ENCODE results near the gene CIAO3.

The CIAO3 gene

DNA sequence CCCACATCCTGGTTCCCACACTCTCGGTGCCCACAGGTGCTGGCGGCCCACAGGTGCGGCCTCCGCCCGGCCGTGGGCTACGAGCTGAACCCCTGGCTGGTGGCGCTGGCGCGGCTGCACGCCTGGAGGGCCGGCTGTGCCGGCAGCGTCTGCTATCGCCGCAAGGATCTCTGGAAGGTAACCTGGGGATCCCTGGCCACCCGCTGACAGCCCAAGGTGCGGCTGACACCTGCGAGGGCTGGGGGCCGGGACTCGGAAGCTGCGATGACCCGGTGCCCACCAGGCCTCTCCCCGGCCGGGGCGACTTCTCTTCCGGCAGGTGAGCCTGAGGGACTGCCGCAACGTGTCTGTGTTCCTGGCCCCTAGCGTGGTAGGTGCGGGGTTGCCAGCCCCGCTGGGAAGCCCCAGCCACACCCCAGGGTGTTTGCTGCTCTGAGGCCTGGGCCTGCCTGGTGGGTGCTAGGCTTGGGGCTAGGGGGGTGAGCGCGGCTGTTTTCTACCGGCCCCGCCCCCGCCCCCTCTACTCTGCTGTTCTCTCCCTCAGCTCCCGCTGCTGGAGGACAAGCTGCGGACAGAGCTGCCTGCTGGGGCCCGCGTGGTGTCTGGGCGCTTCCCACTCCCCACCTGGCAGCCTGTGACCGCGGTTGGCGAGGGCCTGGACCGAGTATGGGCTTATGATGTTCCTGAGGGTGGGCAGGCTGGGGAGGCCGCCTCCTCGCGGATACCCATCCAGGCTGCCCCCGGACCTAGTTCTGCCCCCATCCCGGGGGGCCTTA is 18.8 kb downstream of the CIAO3 start:
- no peak for DNase-seq

DNA sequence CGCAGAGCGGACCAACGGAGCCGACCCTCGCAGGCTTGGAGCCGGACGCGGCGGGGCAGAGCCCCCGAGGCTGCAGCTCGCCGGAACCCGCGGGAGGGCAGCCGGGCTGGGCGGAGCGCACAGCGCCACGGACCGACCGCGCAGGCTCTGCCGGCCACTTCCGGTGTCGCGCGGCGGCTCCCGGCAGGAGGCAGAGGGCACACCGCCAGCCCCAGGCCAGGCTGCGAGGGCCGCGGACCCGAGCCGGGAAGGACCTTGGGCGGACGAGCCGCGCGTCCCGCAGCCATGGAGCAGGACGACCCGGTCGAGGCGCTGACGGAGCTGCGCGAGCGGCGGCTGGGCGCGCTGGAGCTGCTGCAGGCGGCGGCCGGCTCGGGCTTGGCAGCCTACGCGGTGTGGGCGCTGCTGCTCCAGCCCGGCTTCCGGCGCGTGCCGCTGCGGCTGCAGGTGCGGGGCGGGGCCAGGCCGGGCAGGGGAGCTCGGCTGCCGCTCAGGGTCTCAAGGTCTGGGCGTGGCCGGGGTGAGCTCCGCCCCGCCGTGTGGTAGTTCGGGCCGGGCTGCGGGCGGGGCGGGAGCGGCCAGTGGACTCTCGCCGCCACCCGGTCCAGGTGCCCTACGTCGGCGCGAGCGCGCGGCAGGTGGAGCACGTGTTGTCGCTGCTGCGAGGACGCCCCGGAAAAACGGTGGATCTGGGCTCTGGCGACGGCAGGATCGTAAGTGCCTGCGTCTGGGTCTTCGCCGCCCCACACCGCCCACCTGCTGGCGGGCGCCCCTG is 19.6 kb downstream of the CIAO3 start, which contains the start of gene ANTKMT:
ANTKMT (plus strand) TSS at position 157 of the 775 bp plus-strand sequence; CDS start at position 286, 129 bp downstream.
- DNase-seq: peak; percentile 78

DNA sequence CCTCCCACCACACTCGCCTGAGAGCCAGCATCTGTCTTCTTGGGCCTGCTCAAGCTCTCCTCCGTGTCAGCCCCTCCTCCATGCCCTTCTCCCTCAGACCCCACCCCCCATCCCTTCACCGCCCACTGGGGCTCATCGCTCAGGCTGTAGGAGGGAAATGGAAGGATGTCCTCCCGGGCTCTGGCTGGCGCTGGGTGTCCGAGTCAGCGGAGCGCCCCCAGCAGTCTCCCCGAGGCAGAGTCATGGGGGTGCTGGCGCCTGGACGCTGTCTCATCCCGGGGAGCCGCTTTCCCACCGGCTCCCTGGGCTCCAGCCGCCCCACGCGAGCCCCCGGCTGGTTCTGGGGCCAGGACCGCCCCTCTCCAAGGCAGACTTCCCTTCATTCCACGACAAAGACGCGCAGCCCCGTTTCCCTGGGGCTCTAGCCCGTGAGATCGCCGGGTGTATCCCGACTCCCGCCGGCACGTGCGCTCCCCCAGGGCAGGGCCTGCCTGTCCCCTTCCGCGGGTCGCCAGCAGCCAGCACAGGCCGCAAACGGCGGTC is 20.3 kb downstream of the CIAO3 start:
- DNase-seq: peak; percentile 93

DNA sequence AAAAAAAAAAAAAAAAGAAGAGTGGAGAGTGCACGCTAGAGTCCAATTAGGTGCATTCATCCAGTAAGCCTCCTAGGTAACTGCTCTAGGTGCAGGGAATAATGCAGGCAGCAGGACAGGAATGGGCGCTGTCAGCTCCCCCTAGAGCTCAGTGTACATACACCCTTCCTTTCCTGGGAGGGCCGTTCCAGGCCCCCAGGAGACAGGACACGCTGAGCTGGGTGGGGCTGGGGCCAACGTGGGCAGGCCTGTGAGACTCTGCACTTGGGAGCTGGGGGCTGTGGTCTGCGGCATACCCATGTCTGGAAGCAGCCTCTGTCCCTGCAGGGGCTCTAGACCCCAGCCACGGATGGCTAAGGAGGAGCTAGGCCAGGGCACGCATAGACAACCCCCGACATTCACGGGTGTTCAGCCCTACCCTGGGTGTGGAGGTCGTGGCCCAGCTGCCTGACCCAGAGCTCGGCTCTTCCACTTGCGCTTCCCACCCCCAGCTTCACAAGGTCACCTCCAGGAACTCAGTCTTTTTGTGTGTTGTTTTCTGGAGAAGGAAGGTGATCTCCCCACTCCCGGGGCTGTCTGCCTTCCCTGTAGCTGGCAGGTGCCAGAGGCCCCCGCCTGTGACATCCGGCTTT is 20.9 kb downstream of the CIAO3 start:
- peak; percentile 91 for DNase-seq

DNA sequence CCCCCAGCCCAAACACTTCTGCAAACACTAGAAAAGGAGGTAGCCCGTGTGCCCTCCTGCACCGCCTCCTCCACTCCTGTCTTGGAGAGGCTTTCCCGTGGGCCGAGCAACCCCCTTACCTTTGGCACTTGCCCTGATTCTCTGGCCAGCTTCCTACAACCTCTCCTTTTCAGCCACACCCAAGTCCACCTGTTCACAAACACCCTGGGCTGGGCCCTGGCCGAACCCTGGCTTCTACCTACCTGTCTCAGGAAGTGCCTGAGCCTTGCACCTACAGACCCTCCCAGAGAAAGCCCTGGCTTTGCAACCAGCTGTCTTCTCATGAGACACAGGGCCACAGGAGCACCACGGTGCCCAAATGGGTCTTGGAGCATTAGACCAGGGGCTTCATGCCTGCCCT is 21.9 kb downstream of the CIAO3 start:
- DNase-seq: no peak

DNA sequence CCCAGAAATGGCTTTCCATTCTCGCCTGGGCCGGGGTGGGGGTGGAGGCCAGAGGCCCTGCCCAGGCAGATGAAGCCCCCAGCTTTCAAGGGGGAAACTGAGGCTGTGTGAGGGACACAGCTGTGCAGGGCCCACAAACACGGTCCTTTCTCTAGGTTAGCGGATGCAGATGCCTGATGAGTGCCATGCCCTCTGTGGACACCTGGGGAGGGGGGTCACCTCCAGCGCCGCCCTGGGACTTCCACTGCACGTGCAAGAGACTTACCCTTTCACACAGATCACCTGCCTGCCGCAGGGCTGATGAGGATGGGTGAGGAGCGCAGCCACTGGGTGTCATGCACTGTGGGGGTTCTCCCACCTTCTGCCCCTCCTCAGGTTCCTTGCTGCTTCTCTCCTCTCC is 22.4 kb downstream of the CIAO3 start:
- DNase-seq: no peak

DNA sequence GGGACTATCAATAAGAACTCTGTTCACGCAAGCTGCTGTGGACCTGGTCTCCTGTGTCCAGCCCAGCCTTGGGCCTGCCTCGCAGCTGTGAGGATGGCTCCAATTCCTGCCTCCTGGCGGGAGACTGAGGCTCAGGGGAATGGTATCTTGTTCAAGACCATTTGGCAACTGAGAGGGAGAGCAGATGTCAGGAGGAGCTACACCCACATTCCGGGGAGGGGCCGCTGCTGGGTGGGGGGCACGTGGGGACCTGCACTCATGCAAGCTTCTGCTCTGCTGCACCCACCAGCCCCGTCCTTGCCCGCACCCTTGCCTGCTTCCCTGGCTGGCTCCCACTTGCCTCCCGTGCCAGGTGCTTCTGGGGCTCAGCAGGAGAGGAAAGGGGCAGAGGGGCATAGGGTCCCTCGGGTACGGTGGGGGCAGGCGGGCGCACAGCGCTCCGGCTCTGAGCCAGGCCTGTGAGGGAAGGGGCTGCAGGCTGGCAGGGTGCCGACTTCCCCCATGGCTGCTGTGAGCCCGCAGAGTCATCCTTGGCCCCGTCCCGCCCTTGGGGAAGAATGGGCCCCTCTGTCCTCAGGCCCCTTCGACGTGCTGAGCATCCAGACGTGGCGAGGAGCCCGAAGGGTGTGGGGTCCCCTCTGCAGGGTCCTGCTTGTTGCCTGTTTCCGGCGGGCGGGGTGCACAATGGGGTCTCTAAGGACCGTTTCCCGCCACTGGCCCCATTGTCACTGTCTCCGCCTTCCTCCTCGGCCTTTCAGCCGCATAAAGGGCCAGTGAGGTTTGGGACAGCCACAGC is 23.1 kb downstream of the CIAO3 start:
- DNase-seq: peak; percentile 88

DNA sequence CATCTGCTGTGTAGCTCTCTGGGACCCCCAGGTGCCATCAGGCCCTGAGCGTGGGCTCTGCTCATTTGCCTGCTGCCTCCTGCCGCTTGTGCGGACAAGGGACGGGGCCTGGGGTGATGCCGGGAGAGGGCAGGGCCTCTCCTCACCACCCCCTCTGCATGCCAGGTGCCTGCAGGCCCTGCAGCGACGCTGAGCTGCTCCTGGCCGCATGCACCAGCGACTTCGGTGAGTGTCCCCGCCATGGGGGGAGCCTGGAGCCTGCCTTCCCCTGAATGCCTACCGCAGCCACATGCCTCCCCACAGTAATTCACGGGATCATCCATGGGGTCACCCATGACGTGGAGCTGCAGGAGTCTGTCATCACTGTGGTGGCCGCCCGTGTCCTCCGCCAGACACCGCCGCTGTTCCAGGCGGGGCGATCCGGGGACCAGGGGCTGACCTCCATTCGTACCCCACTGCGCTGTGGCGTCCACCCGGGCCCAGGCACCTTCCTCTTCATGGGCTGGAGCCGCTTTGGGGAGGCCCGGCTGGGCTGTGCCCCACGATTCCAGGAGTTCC is 23.9 kb downstream of the CIAO3 start:
- no peak for DNase-seq

DNA sequence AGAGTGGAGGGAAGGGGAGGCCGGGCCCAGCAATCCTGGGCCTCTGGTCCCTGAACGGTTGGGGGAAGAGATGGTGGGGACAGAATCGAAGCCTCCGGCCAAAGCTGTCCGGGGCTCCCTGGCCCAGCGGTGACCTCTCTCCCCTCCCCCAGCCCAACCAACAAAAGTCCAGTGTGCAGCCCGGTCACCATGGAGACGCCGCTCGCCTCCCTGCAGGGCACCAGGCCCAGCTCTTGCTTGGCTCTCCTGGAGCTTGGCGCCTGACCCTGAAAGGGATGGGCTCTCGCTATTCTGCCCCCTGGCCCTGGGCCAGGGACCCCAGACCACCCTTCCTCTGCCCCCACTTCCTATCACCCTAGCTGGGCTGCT is 24.6 kb downstream of the CIAO3 start:
- no peak for DNase-seq

DNA sequence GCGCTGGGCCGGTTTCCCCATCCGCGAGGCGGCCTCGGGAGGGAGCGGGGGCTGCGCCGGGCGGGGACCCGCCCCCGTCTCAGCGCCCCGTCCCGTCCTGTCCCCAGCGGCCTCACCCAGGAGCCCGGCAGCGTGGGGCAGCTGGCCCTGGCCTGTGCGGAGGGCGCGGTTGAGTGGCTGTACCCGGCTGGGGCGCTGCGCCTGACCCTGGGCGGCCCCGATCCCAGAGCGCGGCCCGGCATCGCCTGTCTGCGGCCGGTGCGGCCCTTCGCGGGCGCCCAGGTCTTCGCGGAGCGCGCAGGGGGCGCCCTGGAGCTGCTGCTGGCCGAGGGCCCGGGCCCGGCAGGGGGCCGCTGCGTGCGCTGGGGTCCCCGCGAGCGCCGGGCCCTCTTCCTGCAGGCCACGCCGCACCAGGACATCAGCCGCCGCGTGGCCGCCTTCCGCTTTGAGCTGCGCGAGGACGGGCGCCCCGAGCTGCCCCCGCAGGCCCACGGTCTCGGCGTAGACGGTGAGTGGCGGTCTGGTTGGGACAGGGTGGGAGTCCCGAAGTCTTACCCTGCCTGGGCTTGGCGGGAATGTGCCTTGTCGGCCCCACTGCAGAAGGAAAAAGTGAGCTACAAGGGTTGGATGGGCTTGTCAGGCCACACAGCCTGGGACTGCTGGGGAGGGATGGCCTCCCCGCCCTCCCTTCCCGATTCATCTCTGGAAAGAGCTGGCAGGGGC is 25.2 kb downstream of the CIAO3 start:
- peak; percentile 15 for DNase-seq

DNA sequence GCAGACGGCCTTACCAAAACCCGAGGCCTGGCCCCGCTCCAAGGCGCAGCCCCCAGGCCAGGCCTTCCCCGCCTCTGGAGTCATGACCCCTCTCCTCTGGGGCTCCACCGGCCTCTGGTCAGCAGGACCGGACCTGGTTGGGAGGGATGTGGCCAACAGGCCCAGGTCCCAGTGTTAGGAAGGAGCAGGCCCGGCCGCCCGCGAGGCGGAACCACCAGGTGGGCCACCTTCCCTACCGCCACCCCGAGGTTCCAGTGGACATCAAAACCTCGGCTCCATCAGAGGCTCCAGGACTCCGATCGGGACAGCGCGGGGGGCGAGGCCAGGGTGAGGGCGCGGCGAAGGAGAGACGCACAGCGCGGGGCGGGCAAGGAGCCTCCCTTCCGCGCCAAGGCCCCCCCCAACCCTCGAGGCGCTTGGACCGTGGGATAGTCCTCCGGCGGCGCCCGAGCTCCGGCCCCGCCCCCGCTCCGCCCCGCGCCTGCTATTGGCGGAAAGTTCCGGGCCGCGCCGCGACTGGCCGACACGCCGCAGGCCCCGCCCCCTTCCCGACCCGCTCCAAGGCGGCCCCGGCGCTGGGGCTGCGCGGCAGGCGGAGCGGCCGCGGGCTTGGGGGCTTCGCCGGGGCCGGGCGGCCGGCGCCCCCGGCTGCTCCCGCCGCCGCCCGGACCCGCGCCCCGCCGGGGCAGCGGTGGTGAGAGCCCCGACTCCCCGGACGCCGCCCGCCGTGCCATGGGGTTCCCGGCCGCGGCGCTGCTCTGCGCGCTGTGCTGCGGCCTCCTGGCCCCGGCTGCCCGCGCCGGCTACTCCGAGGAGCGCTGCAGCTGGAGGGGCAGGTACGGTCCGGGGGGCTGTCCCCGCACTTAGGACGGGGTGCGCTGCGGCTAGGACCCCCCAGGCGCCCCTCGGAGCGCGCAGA is 26.0 kb downstream of the CIAO3 start, which contains the start of gene METRN:
METRN (plus strand) TSS at position 561 of the 919 bp plus-strand sequence; CDS start at position 733, 172 bp downstream.
- DNase-seq: peak; percentile 72

DNA sequence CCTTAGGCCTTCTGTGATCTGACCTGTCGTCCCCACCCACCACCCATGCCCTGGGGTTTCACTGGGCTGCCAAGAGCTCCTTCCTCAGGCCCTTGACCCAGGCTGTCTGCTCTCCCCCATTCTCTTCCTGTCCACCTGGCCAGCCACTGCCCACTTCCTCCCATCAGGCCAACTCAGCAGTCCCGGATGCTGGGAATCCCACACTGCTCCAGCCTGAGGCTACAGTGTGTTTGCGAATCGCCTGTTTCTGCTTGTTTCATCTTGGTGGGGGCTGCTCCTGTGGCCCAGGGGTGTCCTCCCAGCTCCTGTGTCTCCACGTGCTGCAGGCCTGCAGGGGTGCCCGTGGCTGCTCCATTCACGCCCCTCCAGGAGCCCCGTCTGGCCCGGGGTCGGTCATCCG is 26.7 kb downstream of the CIAO3 start:
- DNase-seq: no peak

DNA sequence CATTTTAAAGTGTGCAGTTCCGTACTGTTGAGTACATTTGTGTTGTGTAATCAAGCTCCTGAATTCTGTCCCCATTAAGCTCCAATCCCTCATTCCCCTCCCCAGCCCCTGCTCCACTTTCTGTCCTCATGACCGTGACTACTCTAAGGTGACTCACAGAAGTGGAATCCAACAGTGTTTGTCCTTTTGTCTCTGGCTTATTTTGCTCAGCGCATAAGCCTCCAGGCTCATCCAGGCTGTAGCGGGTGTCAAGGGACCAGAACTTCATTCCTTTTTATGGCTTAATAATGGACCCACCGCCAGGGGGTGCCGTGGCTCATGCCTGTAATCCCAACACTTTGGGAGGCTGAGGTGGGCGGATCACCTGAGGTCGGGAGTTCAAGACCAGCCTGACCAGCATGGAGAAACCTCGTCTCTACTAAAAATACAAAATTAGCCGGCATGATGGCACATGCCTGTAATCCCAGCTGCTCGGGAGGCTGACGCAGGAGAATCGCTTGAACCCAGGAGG is 28.0 kb downstream of the CIAO3 start:
- DNase-seq: peak; percentile 42

DNA sequence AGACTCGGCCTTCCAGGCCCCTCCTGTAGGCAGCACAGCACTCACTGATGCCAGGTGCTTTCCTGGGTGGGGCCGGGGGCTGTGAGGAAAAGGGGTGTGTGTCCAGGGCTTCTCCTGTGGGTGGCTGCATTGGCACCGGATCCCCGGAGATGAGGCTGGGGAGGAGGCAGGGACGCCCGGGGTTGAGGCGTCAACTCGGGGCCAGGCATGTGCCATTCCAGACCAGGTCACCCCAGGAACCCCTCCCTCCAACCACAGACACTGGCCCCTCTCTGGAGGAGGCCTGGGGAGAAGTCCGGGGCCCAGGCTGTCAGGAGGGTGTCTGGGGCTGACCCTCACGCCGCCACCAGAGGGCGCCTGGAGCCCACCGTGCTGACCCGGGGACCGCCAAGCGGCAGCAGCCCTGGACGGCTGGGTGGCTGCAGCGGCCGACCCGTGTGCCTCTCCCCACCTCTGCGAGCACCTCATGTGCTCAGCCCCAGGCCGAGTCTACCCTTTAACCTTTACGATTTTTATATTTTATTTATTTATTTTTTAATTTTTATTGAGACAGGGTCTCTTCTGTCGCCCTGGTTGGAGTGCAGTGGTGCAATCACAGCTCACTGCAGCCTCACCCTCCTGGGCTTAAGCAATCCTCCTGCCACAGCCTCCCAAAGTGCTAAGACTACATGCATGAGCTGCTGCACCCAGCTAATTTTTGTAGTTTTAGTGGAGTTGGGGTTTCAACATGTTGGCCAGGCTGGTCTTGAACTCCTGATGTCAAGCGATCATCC is 29.1 kb downstream of the CIAO3 start:
- DNase-seq: peak; percentile 41

DNA sequence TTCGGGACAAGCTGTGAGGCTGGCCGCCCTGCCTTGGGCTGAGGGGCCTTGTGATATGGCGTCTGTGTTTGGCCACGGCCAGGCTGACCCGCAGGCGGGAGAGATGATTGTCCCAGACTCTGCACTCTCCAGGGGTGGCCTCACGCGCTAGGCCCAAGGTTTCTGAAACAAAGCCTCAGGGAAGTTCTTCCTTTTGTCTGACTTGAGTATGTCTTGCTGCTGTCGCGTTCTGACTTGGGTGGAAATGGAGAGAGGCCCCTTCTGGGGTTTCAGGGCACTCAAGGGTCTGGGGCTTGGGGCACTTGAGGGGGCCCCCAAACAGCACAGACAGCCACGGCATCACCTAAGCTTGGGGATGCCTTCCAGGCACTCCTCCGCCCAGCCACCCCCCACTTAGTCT is 29.7 kb downstream of the CIAO3 start:
- DNase-seq: no peak

DNA sequence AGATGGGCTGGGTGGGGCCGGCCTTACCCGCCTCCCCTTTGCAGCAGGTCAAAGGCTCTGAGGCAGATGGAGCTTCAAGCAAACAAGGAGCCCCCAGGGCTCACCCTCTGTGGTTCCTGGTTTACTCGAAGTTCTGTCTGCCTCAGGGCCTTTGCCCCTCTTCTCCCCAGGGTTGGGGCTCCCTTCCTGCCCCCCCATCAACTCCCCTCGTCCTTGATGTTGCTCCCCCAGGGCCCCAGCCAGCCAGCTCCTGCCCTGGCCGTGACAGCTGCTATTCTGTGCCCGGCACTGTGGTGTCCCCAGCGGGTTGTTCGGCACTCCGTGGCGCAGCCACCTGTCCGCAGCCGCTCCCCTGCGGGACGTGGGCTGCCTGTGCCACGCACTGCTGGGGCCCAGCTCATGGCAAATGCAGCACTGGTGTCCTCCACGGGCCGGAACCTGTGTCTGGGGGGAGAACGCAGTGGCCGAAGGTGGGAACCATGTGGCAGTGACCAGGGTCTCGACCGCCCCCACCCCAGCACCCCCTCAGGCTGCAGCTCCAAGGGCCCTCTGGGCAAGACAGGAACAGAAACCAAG is 30.2 kb downstream of the CIAO3 start:
- peak; percentile 63 for DNase-seq

DNA sequence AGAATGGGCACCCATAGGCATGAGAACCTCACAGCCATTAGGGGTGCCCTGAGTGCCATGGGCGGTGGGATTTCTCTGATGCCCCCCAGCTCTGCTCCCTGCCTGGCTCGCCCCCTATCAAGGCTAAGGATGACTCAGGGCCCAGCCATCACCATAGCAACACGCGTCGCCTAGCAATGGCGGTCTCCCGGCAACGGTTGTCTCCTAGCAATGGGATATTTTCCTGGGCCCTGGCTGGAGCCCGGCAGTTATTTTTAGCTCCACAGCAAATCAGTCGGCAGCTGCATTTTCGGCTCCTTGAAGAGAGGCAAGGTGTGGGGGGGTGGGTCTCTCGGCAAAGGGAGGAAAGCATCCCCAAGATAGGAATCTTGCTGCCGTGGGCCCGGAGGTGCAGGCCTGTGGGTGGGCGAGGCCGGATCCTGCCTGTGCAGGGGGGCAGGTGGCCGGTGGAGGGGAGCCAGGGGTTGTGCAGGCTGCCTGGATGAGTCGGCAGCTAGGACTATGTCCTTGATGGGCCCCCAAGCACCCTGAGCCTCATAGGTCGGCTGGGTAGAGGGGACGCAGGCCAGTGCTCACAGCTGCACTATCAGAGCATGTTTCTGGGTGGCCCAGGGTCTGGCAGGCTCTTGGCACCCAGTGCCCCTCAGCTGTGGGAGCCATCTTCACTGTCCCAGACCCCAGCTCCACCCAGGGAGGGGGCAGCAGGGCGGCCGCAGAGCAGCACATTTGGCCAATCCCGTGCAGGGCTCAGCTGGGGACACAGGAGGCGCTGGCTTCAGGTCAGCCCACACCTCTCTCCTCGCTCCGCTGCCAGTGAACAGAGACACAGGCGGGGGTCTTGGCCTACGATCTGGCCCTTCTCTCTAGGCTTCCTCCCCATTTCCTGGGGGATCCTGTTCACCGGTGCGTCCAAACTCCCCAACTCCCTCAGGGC is 31.0 kb downstream of the CIAO3 start:
- peak; percentile 93 for DNase-seq

DNA sequence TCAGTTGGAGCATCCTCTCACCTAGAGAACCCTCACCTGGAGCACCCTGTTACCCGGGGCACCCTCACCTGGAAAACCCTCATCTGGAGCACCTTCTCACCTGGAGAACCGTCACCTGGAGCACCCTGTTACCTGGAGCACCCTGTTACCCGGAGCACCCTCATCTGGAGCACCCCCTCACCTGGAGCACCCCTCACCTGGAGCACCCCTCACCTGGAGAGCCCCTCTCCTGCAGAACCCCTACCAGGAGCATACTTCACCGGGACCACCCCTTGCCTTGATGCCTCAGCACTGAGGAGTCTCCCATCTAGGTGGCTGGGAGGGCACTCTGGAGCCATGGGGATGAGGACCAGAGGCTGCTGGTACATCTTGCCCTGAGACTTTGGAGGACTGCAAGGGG is 31.8 kb downstream of the CIAO3 start:
- no peak for DNase-seq
